Activated CD4-positive, alpha-beta T cell treated with anti-CD3 and anti-CD28 coated beads, Interleukin-2, Interleukin-6, amounts not matched to agents 100 ng/mL and 50 ng/mL, durations not matched to agents 16 hours and 8 hours (primary cell): ENCODE data around the gene CDKAL1.
A peak's percentile ranks its signal among the peaks of the same experiment; 100 is the strongest.

ENCODE experiments used
- DNase-seq: peaks from one replicate; pipeline ENCODE4 v3.0.0-alpha.2; 2020

The CDKAL1 gene

DNA sequence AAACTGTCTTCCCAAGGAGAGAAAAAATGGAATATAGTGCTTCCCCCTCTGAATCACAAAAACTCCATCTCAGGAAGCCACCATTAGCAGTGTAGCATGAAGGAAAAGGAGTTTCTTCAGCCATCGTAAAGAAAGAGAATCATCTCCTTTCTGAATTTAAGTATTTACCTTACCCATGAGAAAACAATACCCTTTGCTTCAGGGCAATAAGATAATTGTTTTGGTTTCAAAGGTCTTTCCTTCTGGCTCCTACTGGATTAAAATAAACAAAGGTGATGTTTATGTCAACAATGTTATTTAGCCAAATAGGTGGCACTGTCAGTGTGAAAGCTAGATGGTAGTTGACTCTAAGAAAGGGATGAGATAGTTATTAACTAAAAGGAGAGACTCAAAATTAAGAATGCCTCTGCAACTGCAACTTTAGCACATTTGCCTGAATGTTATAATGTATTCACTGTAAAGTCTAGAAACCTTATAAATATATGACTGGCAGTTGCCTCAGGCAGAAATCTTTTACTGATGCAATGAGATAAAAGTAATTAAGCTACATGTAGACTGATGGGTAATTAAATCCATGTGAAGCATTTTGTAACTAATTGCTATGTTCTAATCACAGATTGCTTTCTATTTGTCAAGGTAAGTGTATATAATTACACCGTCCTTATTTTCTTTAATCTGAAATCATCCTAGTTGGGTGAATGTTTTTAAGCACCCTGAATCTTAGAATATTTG is 399.0 kb downstream of the CDKAL1 start:
- no peak for DNase-seq

DNA sequence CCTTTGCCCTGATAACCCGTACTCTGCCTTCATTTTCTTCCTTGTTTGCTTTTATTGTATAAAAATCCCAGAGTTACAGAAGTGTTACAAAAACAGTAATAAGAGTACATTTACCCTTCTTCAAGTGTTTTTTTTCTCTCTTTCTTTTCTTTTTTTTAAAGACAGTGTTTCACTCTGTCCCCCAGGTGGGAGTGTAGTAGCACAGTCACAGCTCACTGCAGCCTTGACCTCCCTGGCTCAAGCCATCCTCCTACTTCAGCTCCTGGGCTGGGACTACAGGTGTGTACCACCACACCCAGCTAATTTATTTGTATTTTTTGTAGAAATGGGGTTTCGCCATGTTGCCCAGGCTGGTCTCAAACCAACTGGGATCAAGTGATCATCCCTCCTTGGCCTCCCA is 402.7 kb downstream of the CDKAL1 start:
- no peak for DNase-seq

DNA sequence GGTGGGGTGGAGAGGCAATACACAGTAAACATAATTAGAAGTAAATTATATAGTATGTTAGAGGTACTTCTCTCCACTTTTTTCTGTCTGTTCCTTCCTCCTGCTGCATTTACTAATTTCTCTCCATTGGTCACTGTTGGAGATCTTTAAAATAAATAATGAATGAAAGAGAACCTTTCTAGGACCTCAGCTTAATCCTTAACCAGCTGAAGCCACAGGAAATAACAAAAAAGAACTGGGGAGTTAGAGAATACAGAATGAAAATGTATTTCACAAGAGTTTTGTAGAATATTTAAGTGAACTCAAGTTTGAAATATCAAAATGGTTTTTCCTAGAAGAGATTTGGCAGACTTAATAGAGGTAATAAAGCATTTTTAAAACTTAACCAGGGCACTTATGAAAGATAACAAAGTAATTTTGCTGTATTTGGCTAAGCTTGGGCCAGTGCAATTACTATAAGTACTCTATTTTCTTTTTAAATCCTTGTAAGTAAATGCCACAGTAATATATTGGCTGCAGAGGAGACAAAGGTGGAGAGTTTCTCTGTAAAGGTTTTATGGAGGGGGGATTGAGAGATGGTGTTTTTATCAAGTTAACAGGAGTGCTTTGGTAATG is 405.0 kb downstream of the CDKAL1 start:
- no peak for DNase-seq

GRCh38 chr6:20943040-20943627 is 408.9 kb downstream of the CDKAL1 start:
- no peak for DNase-seq

DNA sequence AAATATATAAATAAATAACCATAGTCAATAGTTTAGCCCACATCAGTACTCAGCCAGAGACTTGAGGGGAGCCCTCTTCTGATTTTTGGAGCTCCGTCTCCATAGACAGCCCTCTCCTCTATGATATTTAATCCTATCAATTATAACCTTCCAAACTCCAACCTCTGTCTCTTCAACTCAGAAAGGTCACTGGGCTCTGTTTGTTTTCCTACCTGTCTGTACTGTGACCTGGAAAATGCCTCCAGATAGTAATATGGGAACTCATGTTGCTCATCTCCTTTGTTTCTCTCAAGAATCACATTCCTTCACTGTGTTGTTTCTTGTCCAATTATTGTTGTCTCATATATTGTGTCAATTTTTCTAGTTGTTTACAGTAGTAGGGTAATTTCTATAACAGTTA is 409.7 kb downstream of the CDKAL1 start:
- DNase-seq: no peak

DNA sequence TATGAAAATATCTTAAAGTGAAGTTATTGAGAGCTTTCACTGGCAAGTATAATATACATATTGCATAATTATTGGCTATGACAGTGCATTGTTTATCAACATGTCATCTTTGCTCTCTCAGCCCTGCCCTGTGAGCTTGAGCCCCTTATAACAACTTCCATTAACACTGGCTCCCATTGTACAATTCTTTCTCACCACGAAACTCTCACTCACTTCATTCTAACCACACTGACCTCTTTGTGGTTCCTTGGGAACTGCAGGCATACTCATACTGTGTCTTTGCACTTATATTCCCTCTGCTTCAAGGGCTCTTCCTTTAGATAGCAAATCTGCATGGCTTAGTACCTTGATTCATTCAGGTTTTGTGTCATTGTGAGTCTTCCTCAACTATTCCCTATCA is 411.8 kb downstream of the CDKAL1 start:
- peak; percentile 72 for DNase-seq

DNA sequence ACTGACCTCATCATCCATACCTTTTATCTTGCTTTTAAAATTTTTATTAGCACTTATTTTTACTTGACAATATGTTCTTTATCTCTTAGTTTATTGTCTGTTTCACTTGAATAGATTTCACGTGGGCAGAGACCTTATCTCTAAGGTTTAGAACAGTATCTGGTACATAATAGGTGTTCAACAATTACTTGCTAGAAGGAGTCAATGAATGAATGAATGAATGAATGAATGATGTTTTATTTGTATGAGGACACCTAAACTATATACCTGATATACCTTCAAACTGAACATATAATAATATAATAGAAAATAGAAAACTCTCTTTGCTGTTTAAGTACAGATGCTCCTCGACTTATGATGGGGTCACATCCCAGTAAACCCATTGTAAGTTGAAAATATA is 412.6 kb downstream of the CDKAL1 start:
- DNase-seq: no peak

GRCh38 chr6:20947977-20948376 is 413.7 kb downstream of the CDKAL1 start:
- DNase-seq: no peak

GRCh38 chr6:20948556-20948955 is 414.3 kb downstream of the CDKAL1 start:
- no peak for DNase-seq

DNA sequence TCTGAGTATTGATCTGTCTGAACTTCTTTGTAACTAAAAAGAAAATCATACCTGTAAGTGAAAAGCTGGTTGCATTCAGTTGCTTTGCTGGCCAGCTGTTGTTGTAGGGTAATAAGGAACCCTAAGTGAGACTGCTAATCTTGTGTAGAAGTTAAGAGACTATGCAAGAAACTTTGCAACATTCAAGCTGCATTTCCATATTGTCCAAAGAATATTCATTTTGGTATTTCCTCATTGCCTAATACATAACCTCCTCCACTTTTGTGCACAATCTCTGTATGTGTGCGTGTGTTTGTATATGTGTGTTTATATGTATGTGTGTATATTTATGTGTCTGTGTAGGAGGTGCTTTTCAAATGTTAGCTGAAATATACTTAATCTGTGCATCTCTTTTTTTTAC is 414.9 kb downstream of the CDKAL1 start:
- DNase-seq: no peak

DNA sequence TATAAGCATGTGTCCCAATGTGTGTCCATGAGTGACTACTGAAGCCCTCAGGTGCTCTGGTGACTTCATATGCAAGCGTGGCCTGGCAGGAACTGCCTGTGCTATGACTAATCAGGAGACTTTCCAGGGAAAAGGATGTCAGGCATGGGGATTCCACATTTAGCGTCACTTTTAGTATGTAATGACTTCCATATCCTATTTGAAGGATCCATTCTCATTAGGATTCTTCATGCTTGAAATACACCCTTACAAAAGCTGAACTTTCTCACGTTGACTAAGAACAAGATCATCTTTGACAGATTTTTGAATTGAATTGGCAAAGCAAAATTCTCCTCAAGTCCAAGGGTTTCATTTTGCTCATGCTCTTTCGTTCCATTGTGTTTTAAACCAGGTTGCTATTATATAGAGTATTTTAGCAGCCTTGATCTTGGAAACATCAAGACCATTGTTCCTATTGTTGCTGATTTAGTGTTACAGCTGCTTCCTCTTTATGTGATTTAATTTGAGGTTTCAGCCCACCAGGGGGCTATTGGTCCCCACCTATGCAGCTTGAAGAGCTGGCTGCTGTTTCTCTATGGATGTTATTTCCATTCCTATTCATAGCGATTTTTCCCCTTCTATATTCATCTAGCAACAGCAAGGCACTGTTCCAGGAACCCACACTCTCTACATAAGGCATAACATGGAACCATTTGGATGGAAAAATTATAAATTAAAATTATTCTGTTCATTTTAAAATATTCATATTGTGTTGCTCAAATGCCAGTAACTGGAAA is 418.6 kb downstream of the CDKAL1 start:
- DNase-seq: no peak

DNA sequence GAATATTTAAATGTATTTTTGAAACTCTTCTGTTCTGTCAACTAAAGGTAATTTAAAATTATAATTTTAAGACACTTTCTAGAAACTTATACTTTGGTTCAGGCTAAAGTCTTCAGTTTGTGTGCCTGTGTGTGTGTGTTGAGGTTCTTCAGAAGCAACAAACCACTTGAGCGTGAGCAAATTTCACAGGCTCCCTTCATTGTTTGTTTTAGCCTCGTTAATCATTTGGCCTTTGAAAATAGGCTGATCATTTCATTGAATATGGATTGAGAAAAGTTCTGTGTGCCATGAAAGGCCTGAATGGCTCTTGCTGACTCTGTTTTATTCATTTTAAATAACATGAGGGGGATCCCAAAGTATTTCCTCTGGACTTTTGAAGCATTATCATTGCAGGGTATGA is 420.1 kb downstream of the CDKAL1 start:
- no peak for DNase-seq

GRCh38 chr6:20955131-20955530 is 420.9 kb downstream of the CDKAL1 start:
- no peak for DNase-seq

DNA sequence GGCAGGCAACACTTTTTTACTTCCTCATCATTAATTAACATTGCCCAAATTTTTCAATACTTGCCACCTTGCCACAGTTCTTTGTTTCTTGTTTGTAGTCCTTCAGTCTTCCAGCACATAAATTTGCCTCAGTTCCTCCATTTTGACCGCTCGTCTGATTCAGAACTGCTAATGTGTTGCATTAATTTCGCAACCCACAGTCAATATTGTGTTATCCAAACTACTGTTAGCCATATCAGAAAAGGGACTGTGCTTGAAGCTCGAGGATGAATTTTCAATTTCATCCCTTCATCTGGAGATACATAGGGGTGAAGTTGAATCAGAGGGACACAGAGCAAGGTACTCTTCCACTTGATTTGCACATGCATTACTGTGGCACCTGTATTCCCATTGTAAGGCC is 421.5 kb downstream of the CDKAL1 start:
- DNase-seq: no peak

DNA sequence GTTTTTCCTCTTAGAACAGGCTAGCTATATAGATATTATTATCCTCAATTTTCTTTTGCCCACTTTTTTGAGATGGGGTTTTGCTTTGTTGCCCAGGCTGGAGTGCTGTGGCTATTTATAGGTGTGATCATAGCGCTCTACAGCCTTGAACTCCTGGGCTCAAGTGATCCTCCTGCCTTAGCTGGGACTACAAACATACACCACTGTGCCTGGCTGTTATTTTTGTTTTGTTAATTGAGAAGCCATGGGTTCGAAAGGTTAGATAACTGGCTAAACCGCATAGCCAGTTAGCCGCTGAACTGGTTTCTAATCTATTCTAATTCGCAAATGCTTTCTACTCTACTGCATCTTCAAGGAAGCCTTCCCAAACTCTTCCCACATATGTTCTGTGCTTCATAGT is 425.8 kb downstream of the CDKAL1 start:
- DNase-seq: no peak

DNA sequence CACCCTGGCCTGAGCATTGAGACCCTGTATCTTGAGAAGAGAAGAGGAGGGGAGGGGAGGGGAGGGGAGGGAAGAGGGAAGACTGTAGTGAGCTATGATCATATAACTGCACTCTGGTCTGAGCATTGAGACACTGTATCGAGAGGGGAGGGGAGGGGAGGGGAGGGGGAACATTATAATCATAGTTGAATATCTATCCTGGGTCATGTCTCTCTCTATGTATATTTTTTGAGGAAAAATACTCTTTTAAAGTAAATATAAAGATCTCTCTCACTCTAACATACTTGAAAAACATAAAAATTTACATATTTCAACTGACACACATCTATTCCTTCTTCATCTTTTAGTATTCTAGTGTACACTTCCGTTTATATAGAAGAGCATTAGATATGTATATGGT is 431.0 kb downstream of the CDKAL1 start:
- no peak for DNase-seq

- DNase-seq: no peak
These were observed 431.7 kb downstream of the CDKAL1 start for GRCh38 chr6:20965915-20966314.

DNA sequence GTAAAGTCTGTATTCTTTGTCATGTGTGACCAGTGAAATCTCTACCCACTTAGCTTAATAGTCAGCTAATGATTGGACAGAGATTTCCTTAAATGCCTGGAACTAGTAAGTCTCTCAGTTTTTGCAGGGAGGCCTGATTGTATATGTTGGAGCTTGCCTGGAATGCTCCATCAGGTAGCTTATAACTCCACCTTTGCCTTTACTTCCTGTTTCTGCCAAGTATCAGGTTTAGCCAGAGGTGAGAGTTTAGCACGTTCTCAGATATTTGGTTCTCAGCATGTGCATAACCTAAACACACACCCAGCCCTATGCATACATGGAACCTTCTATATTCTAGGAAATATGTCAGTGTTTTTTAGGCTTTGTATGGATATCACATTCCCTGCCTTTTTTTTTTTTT is 435.3 kb downstream of the CDKAL1 start:
- DNase-seq: no peak

DNA sequence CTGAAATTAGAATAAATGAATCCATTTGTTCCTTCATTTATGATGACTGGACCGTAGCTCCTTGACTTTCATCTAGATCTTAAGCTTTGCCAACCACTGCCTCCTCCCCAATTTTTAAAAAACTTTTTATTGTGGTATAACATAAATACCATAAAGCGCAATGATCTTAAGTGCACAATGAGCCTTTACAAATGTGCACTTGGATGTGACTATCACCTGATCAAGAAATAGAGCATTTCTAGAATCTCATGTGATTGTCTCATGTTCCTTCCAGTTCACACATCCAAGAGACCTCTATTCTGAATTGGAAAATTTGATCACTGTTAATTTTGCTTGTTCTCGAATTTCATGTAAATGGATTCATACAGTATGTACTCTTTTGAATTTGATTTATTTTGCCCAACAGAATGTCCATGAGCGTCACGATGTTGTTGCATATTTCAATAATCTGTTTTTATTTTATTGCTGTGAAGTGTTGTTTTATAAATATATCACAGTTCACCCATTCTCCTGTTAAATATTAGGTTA is 442.2 kb downstream of the CDKAL1 start:
- DNase-seq: no peak

GRCh38 chr6:20978151-20978614 is 443.9 kb downstream of the CDKAL1 start:
- DNase-seq: peak; percentile 79

GRCh38 chr6:20979076-20979475 is 444.8 kb downstream of the CDKAL1 start:
- DNase-seq: no peak

GRCh38 chr6:20983961-20984360 is 449.7 kb downstream of the CDKAL1 start:
- DNase-seq: no peak

GRCh38 chr6:20985821-20986220 is 451.6 kb downstream of the CDKAL1 start:
- DNase-seq: no peak
